Parathyroid adenoma (tissue), 2 donors: Measurements from ENCODE around the gene EOMES.

Experiments
- H2AFZ ChIP-seq: fragments of 300-600 bp; sonication (generic); one replicate; pipeline ENCODE4 v1.7.0; 2017; ENCODE audit warnings: antibody characterized with exemption, mild to moderate bottlenecking
- H3K27ac ChIP-seq: fragments of 300-600 bp; sonication (generic); one replicate; pipeline ENCODE4 v1.7.0; 2017
- H3K27me3 ChIP-seq: fragments of 300-600 bp; sonication (generic); one replicate; pipeline ENCODE4 v1.7.0; 2017; ENCODE audit warnings: low read length; ENCODE audit not compliant: control insufficient read depth, insufficient read depth
- H3K36me3 ChIP-seq: fragments of 300-600 bp; sonication (generic); one replicate; pipeline ENCODE4 v1.7.0; 2017; ENCODE audit warnings: low read length; ENCODE audit not compliant: control insufficient read depth, insufficient read depth
- H3K4me1 ChIP-seq: fragments of 300-600 bp; sonication (generic); one replicate; pipeline ENCODE4 v1.7.0; 2017; ENCODE audit warnings: control low read depth
- H3K4me2 ChIP-seq: fragments of 300-600 bp; sonication (generic); one replicate; pipeline ENCODE4 v1.7.0; 2017; ENCODE audit warnings: low read length
- H3K4me3 ChIP-seq: fragments of 300-600 bp; sonication (generic); one replicate; pipeline ENCODE4 v1.7.0; 2017; ENCODE audit warnings: low read depth, low read length
- H3K79me2 ChIP-seq: fragments of 300-600 bp; sonication (generic); one replicate; pipeline ENCODE4 v1.7.0; 2017; ENCODE audit warnings: control low read depth
- H3K9ac ChIP-seq: fragments of 300-600 bp; sonication (generic); one replicate; pipeline ENCODE4 v1.7.0; 2017; ENCODE audit warnings: mild to moderate bottlenecking
- H3K9me3 ChIP-seq: fragments of 300-600 bp; sonication (generic); one replicate; pipeline ENCODE4 v1.7.0; 2017; ENCODE audit warnings: low read length; ENCODE audit not compliant: control insufficient read depth
- CTCF ChIP-seq: fragments of 300-600 bp; sonication (generic); IDR thresholded peaks from one replicate; pipeline ENCODE4 v1.7.0; 2017; ENCODE audit warnings: antibody characterized with exemption, mild to moderate bottlenecking
- donor health status: primary hyperparathyroidism.

EOMES gene

DNA sequence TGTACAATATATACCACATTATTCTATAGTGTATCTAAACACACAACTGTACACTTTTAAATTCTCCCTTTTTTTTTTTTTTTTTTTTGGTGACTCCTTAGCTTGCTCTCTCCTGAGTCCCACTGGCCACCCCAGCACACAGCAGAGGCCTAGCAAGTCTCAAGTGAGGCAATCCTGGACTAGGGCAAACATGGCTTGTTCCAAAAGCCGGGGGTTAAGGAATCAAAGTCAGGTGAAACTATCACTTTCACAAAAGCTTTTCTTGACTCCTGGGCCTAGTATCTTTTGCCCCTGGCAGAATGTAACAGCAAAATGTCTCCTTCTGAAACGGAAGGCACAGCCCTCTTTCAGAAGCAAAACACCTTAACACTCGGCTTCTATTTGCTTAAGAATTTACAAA is 5.8 kb downstream of the EOMES start:
- H3K4me2 ChIP-seq, result no peak overlapping the region
- H3K4me1 ChIP-seq, result peaks cover 7% of the 10 kb centered on the region
- H3K9me3 ChIP-seq, result no peaks in the 10 kb centered on the region
- H3K9ac ChIP-seq, result no peak overlapping the region
- H3K27ac ChIP-seq, result no peak overlapping the region
- H3K79me2 ChIP-seq, result no peaks in the 10 kb centered on the region
- H3K4me3 ChIP-seq, result no peak overlapping the region
- H2AFZ ChIP-seq, result no peak overlapping the region
- no peaks in the 10 kb centered on the region for H3K36me3 ChIP-seq
- H3K27me3 ChIP-seq, result peaks cover 11% of the 10 kb centered on the region
- TF ChIP-seq CTCF, result no peak

DNA sequence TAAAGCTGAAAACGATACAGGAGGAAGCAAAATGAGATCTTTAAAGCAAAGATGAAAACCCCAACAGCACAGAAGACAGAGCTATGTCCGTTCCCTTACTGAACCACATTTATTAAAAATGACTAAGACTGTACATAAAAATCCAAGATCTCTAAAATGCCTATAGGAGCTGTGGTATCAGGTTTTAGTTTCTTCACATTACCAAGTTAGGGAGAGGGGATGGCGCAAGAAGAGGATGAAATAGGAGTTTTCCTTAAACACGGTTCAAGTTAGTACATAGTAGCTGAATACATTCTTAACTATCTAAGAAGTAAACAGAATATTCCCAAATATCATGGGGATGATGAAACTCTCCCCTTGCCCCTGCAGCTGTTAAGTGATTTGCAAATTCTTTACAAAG is 6.3 kb downstream of the EOMES start:
- Histone ChIP-seq H3K36me3 (no peaks in the 10 kb centered on the region), H3K79me2 (no peaks in the 10 kb centered on the region), H3K4me2 (no peak overlapping the region), H3K9me3 (no peaks in the 10 kb centered on the region), H3K9ac (no peak overlapping the region), H3K27me3 (peaks cover 10% of the 10 kb centered on the region), H3K4me3 (no peak overlapping the region), H3K4me1 (peaks cover 5% of the 10 kb centered on the region), H2AFZ (no peak overlapping the region), H3K27ac (no peak overlapping the region)
- no peak for TF ChIP-seq CTCF

- Histone ChIP-seq H3K9ac (no peak overlapping the region), H3K36me3 (no peaks in the 10 kb centered on the region), H3K27me3 (peaks cover 6% of the 10 kb centered on the region), H3K4me1 (peaks cover 5% of the 10 kb centered on the region), H3K27ac (no peak overlapping the region), H3K9me3 (no peaks in the 10 kb centered on the region), H2AFZ (no peak overlapping the region), H3K4me2 (no peak overlapping the region), H3K4me3 (no peak overlapping the region), H3K79me2 (no peaks in the 10 kb centered on the region)
- TF ChIP-seq CTCF, result no peak
Measured at GRCh38 chr3:27715454-27715806, 6.7 kb downstream of the EOMES start.

- no peaks in the 10 kb centered on the region for H3K9me3 ChIP-seq
- no peak overlapping the region for H2AFZ ChIP-seq
- H3K79me2 ChIP-seq, result no peaks in the 10 kb centered on the region
- peaks cover 5% of the 10 kb centered on the region for H3K4me1 ChIP-seq
- H3K4me2 ChIP-seq, result no peak overlapping the region
- no peak overlapping the region for H3K4me3 ChIP-seq
- peaks cover 3% of the 10 kb centered on the region for H3K27me3 ChIP-seq
- H3K27ac ChIP-seq, result no peak overlapping the region
- no peak overlapping the region for H3K9ac ChIP-seq
- no peak for TF ChIP-seq CTCF
- H3K36me3 ChIP-seq, result no peaks in the 10 kb centered on the region
Measured at GRCh38 chr3:27714692-27715453, 7.2 kb downstream of the EOMES start.

DNA sequence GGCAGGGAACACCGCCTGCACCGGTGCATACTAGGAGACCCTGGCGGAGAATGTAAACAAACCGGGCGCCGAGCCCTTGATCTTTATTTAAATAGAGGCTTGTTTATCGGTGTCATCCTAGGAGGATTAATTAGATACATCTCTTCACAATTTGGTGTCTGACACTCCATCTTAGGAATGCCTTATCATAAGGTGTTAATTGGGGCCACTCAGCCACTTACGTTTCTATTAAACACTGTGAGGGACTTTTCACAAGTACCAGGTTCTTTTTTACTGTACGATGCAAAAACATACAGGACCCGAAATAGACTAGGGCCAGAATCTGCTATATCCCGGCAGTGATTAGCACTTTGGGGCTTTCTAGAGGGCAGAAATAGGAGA is 8.0 kb downstream of the EOMES start:
- Histone ChIP-seq H3K4me3 (no peak overlapping the region), H3K36me3 (no peaks in the 10 kb centered on the region), H3K27ac (no peak overlapping the region), H3K4me2 (no peak overlapping the region), H3K27me3 (no peaks in the 10 kb centered on the region), H2AFZ (no peak overlapping the region), H3K79me2 (no peaks in the 10 kb centered on the region), H3K9me3 (no peaks in the 10 kb centered on the region), H3K9ac (no peak overlapping the region), H3K4me1 (peaks cover 5% of the 10 kb centered on the region)
- TF ChIP-seq CTCF, result no peak
